GM21367 (cell line): ENCODE results near the gene KLF8.
"Not testable (repeated sequence)": the region's sequence is repeated elsewhere in the genome, so short reads cannot be mapped to it uniquely, and the experiment has no call there.

ENCODE experiments used
- ATAC-seq: cut with Tn5 transposase; IDR thresholded peaks from one replicate; pipeline ENCODE4 v1.9.1; 2021; ENCODE audit not compliant: unreplicated experiment

The KLF8 gene

GRCh38 chrX:56232221-56233082, at the start of gene KLF8:
KLF8 (plus strand) TSS chrX:56232356; CDS start chrX:56233335, 979 bp downstream.
- ATAC-seq = peak; percentile 80

GRCh38 chrX:56206945-56207344, 25.2 kb upstream of the KLF8 start:
- not testable (repeated sequence) for ATAC-seq

- no peak for ATAC-seq
Observed at GRCh38 chrX:56211701-56212100, 20.5 kb upstream of the KLF8 start.

- ATAC-seq = no peak
Observed at GRCh38 chrX:56216332-56216731, 15.8 kb upstream of the KLF8 start.

- ATAC-seq = no peak
Observed at GRCh38 chrX:56219700-56220099, 12.5 kb upstream of the KLF8 start.

GRCh38 chrX:56221101-56221500, 11.1 kb upstream of the KLF8 start:
- no peak for ATAC-seq

GRCh38 chrX:56222473-56223000, 9.6 kb upstream of the KLF8 start:
- ATAC-seq = no peak

- ATAC-seq = no peak
Observed at GRCh38 chrX:56226980-56227379, 5.2 kb upstream of the KLF8 start.

GRCh38 chrX:56228914-56229313, 3.2 kb upstream of the KLF8 start:
- no peak for ATAC-seq

GRCh38 chrX:56231537-56232090, 542 bp upstream of the KLF8 start:
- ATAC-seq = no peak

GRCh38 chrX:56233100-56233499, 944 bp downstream of the KLF8 start:
- no peak for ATAC-seq

GRCh38 chrX:56233682-56234081, 1.5 kb downstream of the KLF8 start:
- peak; percentile 89 for ATAC-seq

- ATAC-seq = peak; percentile 67
Observed at GRCh38 chrX:56248492-56248891, 16.3 kb downstream of the KLF8 start.

- no peak for ATAC-seq
Observed at GRCh38 chrX:56253832-56254703, 21.9 kb downstream of the KLF8 start.

GRCh38 chrX:56268888-56269287, 36.7 kb downstream of the KLF8 start:
- peak; percentile 84 for ATAC-seq

GRCh38 chrX:56278692-56279091, 46.5 kb downstream of the KLF8 start:
- ATAC-seq = no peak

GRCh38 chrX:56279863-56280262, 47.7 kb downstream of the KLF8 start:
- ATAC-seq = no peak

- ATAC-seq = no peak
Observed at GRCh38 chrX:56281789-56282188, 49.6 kb downstream of the KLF8 start.

GRCh38 chrX:56284269-56284668, 52.1 kb downstream of the KLF8 start:
- no peak for ATAC-seq

- ATAC-seq = no peak
Observed at GRCh38 chrX:56288608-56289007, 56.5 kb downstream of the KLF8 start.

- ATAC-seq = no peak
Observed at GRCh38 chrX:56289449-56289848, 57.3 kb downstream of the KLF8 start.
